Medulla oblongata (tissue), 1 donor: ENCODE data around the gene ZBTB1.
"Not testable (repeated sequence)": the region's sequence is repeated elsewhere in the genome, so short reads cannot be mapped to it uniquely, and the experiment has no call there.

Experiments used
- DNase-seq: peaks from one replicate; pipeline ENCODE4 v3.0.0-alpha.2; 2015; ENCODE audit errors: extremely low spot score

The ZBTB1 gene

GRCh38 chr14:64569138-64569631, 64.6 kb downstream of the ZBTB1 start:
- DNase-seq: peak; percentile 82

- DNase-seq: not testable (repeated sequence)
Measured at GRCh38 chr14:64569646-64570045, 65.1 kb downstream of the ZBTB1 start.

GRCh38 chr14:64572386-64573104, 68.0 kb downstream of the ZBTB1 start:
- no peak for DNase-seq

GRCh38 chr14:64573109-64573508, 68.5 kb downstream of the ZBTB1 start:
- peak; percentile 95 for DNase-seq
